MCF 10A (cell line): ENCODE results near the gene BPNT1. TPM values are rescaled to one million over a fixed set of nuclear protein-coding genes. Genes with fewer than 3 reads are reported as not detected.
"Not testable (repeated sequence)": the region's sequence is repeated elsewhere in the genome, so short reads cannot be mapped to it uniquely, and the experiment has no call there.

Source experiments
- BruUV-seq: library from RNA; stranded (reverse); fragments of 400-500 nt; replicated peaks from 2 replicates; lab custom pipeline; 2021; lab: Mats Ljungman, UMichigan
- CTCF ChIA-PET: fragments of 300-600 bp; sonication (Branson Sonifier 250); formaldehyde crosslinking; extraction: SDS; loops from one replicate; lab custom pipeline; 2021; ENCODE audit warnings: antibody characterized with exemption, inconsistent platforms; lab: Yijun Ruan, JAX
- POLR2A ChIA-PET: fragments of 300-600, 350-650 bp; sonication (Branson Sonifier 250); formaldehyde crosslinking; extraction: SDS; loops from one replicate; lab custom pipeline; 2020; ENCODE audit warnings: antibody characterized with exemption, inconsistent platforms; lab: Yijun Ruan, JAX
- DNase-seq: peaks from one replicate; pipeline ENCODE4 v3.0.0-alpha.2; 2018; ENCODE audit not compliant: unreplicated experiment
- H3K27ac Mint-ChIP-seq: one replicate; pipeline ENCODE4 v1.8.0; 2022; ENCODE audit warnings: mild to moderate bottlenecking, low read depth, mixed read lengths; ENCODE audit not compliant: unreplicated experiment
- H3K27me3 Mint-ChIP-seq: one replicate; pipeline ENCODE4 v1.8.0; 2022; ENCODE audit warnings: mixed read lengths; ENCODE audit not compliant: insufficient read depth, unreplicated experiment
- H3K36me3 Mint-ChIP-seq: one replicate; pipeline ENCODE4 v1.8.0; 2022; ENCODE audit warnings: mild to moderate bottlenecking, moderate library complexity, mixed read lengths; ENCODE audit not compliant: insufficient read depth, unreplicated experiment
- H3K4me1 Mint-ChIP-seq: one replicate; pipeline ENCODE4 v1.8.0; 2022; ENCODE audit warnings: mixed read lengths; ENCODE audit not compliant: insufficient read depth, unreplicated experiment
- H3K4me3 Mint-ChIP-seq: one replicate; pipeline ENCODE4 v1.8.0; 2022; ENCODE audit warnings: mild to moderate bottlenecking, moderate library complexity, mixed read lengths; ENCODE audit not compliant: unreplicated experiment
- H3K9me3 Mint-ChIP-seq: one replicate; pipeline ENCODE4 v1.8.0; 2022; ENCODE audit warnings: mixed read lengths; ENCODE audit not compliant: unreplicated experiment
- CTCF ChIP-seq: fragments of 200-600 bp; IDR thresholded peaks from one replicate; pipeline ENCODE4 v1.8.0; 2022; ENCODE audit warnings: antibody characterized with exemption, mild to moderate bottlenecking; ENCODE audit not compliant: unreplicated experiment
- intact Hi-C: fragments of 100-400 bp; cut with micrococcal nuclease; formaldehyde crosslinking; loops from 2 replicates; pipeline ENCODE4 v1.14.1; 2022
- total RNA-seq: library from RNA; stranded (reverse); gene quantifications from 2 replicates; pipeline ENCODE4 v1.2.3, GENCODE V29; 2022

The BPNT1 gene
- total RNA-seq, 1 experiment from 2014 or later = 39.2 TPM

- peak; percentile 69 for TF ChIP-seq CTCF
- POLR2A ChIA-PET = interaction anchor here (0.6 to 1.1 kb wide), 4 partner anchors 9 to 59 kb away, joined by 3 to 5 read pairs (median 4); no protein-coding TSS in a partner anchor
- Mint-ChIP-seq H3K27ac (no peak overlapping the region), H3K36me3 (peaks cover 100% of the 10 kb centered on the region), H3K4me3 (no peak overlapping the region), H3K4me1 (no peaks in the 10 kb centered on the region), H3K27me3 (no peaks in the 10 kb centered on the region), H3K9me3 (no peaks in the 10 kb centered on the region)
- BruUV-seq = no TSS peak
- peak; percentile 78 for DNase-seq
- intact Hi-C loops = no loop called here
- CTCF ChIA-PET = interaction anchor here (0.6 to 2.3 kb wide), 25 partner anchors 9 to 1828 kb away, joined by 3 to 16 read pairs (median 3); partner anchors contain the start of genes EPRS1 and RRP15
Measured at GRCh38 chr1:220113136-220113695, 23.6 kb upstream of the BPNT1 start.

GRCh38 chr1:220112600-220112999 is 23.0 kb upstream of the BPNT1 start:
- H3K9me3 Mint-ChIP-seq, BruUV-seq, H3K27me3 Mint-ChIP-seq, H3K4me1 Mint-ChIP-seq, intact Hi-C loops, H3K27ac Mint-ChIP-seq, H3K4me3 Mint-ChIP-seq, DNase-seq: not testable (repeated sequence)
- CTCF ChIA-PET = interaction anchor here (0.6 to 2.3 kb wide), 22 partner anchors 8 to 1827 kb away, joined by 3 to 16 read pairs (median 4); partner anchors contain the start of gene RRP15
- peaks cover 100% of the 10 kb centered on the region for H3K36me3 Mint-ChIP-seq
- POLR2A ChIA-PET = interaction anchor here (0.6 kb wide), 1 partner anchor 58 kb away, joined by 4 read pairs; no protein-coding TSS in a partner anchor

- H3K27ac Mint-ChIP-seq, H3K4me1 Mint-ChIP-seq: not testable (repeated sequence)
Measured at GRCh38 chr1:220110473-220110872, 20.9 kb upstream of the BPNT1 start.

GRCh38 chr1:220099826-220100225 is 10.2 kb upstream of the BPNT1 start:
- CTCF ChIA-PET = interaction anchor here (0.7 to 1.6 kb wide), 6 partner anchors 10 to 87 kb away, joined by 3 to 5 read pairs (median 4); partner anchors contain the start of gene BPNT1

More at GRCh38 chr1:220110473-220110872, 20.9 kb upstream of the BPNT1 start:
- BruUV-seq, H3K27me3 Mint-ChIP-seq, H3K4me3 Mint-ChIP-seq, intact Hi-C loops, H3K9me3 Mint-ChIP-seq, DNase-seq, POLR2A ChIA-PET: not testable (repeated sequence)
- CTCF ChIA-PET = interaction anchor here (0.7 to 1.3 kb wide), 2 partner anchors 77 to 202 kb away, joined by 3 read pairs; no protein-coding TSS in a partner anchor
- H3K36me3 Mint-ChIP-seq = peaks cover 100% of the 10 kb centered on the region

More at GRCh38 chr1:220099826-220100225, 10.2 kb upstream of the BPNT1 start:
- Mint-ChIP-seq H3K4me3 (no peak overlapping the region), H3K27ac (no peak overlapping the region), H3K4me1 (peaks cover 18% of the 10 kb centered on the region), H3K36me3 (peaks cover 97% of the 10 kb centered on the region), H3K9me3 (no peaks in the 10 kb centered on the region), H3K27me3 (no peaks in the 10 kb centered on the region)
- no peak for DNase-seq
- intact Hi-C loops = no loop called here
- BruUV-seq = no TSS peak
- TF ChIP-seq CTCF = no peak
- POLR2A ChIA-PET = interaction anchor here (1.0 to 2.4 kb wide), 3 partner anchors 10 to 25 kb away, joined by 3 to 13 read pairs (median 3); partner anchors contain the start of gene BPNT1
